GM21390 (cell line): ENCODE measurements around the gene KRTAP4-11.
"Not testable (repeated sequence)": the region's sequence is repeated elsewhere in the genome, so short reads cannot be mapped to it uniquely, and the experiment has no call there.

ENCODE experiments used
- ATAC-seq: cut with Tn5 transposase; IDR thresholded peaks from one replicate; pipeline ENCODE4 v1.9.1; 2021; ENCODE audit not compliant: unreplicated experiment

Gene KRTAP4-11

DNA sequence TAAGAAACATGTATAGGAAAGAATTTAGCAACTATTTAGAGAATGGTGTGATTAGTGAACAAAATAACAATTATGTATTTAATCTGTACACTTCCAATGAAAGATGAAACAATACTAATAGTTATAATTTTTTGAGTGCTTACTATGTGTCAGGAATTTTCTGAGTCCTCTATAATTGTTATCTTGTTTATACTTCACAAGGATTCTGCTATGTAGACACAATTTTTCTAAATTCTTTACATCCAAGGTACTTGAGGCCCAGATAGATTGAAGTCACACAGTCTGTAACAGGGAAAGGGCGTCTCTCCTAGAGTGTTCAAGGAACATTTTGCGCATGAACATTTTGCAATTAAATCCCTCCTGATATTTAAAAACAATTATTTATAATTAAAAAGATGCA, 6.9 kb upstream of the KRTAP4-11 start:
- ATAC-seq = no peak

DNA sequence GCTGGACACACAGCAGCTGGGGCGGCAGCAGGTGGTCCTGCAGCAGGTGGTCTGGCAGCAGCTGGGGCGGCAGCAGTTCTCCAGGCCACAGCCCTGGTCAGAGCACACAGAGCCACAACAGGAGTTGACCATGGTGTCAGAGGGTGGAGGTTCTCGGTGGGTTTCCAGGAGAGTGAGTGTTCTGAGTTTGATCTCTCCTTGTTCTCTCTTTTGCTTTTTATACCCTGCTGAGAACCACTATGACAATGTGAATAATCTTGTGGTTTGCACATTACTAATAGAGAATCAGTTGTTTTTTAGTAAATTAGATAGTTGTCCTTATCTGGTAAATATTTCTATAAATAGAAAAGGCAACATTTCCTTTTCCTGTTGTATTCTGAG, 5.8 kb upstream of the KRTAP4-11 start, which contains the start of gene KRTAP4-12:
Gene KRTAP4-12 (minus strand): TSS at position 192 of the 381 bp plus-strand sequence. CDS start 60 bp downstream, at position 132.
- not testable (repeated sequence) for ATAC-seq

DNA sequence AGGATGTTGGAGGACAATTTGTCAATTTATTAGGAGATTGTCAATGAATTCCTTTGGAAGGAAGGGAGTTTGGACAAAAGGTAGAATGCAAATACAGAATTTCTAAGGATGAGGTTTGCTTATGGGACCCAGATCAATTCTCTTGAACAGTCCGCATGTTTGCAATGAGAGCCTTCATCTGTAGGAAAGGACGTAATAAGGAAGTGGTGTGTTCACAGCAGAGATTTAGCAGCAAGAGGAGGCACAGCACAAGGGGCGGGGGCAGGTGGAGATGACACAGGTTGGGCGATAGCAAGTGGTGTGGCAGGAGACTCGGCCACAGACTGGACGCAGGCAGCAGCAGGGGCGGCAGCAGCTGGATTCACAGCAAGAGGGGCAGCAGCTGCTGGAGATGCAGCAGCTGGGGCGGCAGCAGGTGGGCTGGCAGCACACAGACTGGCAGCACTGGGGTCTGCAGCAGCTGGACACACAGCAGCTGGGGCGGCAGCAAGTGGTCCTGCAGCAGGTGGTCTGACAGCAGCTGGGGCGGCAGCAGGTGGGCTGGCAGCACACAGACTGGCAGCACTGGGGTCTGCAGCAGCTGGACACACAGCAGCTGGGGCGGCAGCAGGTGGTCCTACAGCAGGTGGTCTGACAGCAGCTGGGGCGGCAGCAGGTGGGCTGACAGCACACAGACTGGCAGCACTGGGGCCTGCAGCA, 5.3 kb upstream of the KRTAP4-11 start:
- not testable (repeated sequence) for ATAC-seq

DNA sequence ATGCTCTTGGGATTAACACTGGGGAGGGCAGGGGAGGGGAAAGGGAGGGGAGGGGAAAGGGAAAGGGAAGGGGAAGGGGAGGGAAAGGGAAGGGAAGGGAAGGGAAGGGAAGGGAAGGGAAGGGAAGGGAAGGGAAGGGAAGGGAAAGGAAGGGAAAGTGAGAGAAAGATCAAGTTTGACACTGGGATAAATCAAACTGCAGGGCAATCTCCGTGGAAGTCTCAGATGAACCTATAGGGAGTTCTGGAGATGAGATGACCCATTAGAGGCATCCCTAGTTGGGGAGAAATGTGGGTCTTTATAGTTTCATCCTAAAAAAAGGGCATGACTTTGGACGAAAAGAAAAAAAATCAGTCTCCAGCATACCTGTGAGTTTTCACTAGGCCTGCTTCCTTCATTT, 3.6 kb upstream of the KRTAP4-11 start:
- no peak for ATAC-seq

DNA sequence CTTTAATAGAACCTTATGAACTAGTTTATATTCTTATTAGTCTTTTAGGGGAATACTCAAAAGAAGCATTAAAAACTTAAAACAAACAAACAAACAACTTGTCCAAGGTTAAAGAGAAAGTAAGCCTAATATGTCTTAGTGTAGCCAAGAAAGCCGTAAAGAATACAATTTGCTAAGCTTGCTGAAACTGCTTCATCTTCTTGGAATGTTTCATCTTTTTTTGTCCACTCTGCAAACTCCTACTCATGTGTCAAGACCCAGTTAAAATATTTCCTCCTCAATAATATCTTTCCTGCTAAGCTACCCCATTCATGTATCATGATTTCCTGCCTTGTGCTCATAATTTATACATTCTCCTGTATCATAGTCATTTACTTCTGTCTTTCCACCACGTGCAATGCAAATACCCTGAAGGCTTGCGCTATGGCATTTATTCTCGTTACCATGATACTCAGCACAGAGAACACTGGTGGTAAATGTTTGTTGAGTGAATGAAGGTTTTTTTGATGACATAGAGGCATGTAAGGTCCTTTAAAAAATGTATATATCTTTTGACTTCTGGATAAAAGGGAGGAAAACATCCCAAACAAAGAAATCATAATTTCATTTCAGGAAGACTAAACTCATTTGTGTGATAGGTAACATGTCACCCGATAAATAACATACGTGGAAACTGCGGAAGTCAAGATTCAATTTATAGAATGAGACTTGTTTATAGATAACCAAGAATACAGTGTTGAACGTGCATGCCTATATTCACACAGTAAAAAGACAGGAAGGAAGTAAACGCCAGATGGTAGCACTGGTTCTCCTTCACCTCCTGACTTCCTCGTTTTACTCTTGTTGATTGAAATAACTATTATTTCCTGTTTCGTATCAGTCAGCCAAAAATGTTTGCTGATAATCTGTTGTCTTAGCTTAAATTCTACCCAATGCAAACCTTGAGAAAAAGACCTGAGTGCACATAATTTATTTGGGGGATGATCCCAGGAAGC, 1.8 kb upstream of the KRTAP4-11 start:
- ATAC-seq = not testable (repeated sequence)

DNA sequence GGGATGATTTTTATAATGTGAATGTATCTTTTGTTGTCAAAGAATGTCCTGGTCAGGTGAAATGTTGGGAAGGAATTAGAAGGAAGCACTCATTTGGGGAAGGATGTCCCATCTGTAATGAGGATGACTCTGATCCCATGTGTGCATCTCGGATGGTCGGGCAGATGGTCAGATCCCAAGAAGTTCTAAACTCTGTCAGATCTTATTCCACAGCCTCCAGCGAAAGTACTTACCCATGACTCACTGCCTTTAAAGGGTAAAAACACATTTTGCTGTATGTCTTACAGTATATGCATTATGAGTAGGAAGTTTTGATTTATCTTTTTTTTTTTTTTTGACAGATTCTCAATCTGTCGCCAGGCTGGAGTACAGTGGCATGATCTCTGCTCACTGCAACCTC, 548 bp upstream of the KRTAP4-11 start:
- no peak for ATAC-seq

DNA sequence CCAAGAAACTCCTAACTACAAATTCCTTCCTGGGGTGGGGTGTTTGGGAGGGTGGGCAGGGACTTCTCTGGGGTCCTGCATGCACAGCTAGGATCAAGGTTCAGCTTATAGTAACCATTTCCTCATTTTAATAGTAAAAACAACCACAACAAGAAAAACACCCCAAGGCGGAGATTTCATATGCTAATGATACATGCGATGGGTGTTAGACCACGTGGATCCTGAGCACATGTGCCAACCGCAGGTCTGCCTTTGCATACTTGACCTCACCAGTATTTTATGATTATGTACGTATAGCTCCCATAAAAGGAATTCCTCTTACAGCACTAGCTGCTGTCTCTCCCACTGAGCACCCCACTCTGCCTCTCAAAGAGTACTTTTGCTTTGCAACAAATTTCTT, 1.9 kb downstream of the KRTAP4-11 start:
- ATAC-seq = no peak

DNA sequence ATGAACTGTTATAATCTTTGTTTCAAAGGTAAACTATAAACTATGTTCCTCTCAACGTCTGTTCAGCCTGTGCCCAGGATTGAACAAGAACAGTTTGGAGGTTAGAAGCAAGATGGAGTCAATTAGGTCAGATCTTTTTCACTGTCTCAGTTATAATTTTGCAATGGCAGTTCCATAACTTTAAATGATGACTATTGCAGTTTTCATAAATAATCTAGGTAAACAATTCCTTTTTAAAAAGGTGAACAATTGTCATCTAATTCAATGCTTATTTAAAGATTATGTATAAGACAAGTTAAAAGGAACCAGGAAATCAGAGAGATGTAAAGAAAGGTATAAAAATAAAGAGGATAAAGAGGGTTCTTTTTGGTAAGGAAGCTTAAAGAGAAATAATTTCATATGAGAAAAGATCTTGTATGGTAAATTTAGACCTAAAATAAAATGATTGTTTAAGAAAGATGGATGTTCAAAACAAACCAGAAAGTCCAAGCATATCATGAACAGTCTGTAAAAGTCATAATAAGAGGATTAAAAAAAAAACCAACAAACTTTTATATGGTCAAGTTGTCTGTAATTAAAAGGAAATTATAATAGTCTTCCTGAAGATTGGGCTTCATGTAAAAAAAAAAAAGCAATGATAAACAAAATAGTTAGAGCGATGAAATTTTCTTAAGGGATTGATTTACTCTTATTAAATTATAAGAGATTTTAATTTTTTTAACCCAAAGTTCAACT, 6.9 kb downstream of the KRTAP4-11 start:
- ATAC-seq = no peak

DNA sequence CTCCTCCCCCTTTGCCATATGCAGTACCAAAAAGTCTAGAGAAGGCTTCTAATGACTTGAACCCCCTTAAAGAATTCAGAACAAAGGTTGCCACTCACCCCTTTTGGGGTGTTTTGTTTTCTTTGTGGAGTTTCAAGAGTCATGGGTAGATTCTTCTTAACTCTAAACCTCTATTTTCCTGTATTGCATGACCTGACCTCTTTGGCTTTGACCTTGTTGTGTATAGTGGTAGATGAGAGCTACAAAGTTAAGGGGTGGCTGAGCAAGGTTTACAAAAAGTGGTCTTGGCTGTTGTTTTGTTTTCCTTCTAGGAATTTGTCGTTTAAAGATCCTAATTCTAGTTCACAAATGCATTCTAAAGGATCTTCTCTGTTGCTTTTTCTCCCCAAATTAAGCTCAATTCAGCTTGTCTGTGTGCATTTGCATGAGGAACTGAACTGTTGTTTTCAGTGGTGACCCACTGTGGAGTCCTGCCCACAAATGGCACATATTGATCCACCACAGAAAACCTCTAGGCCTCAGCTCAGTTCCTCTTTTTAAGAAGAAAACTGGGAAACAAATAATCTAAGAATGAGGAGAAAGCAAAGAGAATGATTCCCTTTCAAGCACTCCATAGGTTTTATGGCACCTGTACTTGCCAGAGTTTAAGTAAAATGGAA, 9.3 kb downstream of the KRTAP4-11 start:
- not testable (repeated sequence) for ATAC-seq

DNA sequence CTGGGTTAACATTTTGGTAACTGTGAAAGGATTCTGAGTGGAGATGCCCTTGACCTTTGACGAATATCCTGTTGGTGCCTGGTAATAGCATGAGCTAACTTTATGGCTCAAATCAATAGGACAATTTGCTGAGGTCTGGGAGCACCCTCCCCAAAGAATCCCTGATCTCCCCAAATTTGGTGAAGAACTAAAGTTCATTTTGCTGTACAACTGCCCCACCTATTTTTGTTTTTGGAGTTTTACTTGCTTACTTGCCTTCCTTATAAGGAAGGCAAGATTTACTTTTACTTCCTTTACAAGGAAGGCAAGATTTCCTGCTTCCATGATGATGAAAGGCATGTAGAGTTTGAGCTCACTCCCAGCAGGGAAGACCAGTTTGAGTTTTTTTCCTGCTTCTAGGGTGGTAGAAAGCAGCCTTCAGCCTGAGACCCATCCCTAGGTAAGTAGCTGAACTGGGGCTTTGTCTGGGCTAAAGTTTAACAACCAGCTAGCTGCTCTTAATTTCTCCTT, 10.2 kb downstream of the KRTAP4-11 start:
- no peak for ATAC-seq

DNA sequence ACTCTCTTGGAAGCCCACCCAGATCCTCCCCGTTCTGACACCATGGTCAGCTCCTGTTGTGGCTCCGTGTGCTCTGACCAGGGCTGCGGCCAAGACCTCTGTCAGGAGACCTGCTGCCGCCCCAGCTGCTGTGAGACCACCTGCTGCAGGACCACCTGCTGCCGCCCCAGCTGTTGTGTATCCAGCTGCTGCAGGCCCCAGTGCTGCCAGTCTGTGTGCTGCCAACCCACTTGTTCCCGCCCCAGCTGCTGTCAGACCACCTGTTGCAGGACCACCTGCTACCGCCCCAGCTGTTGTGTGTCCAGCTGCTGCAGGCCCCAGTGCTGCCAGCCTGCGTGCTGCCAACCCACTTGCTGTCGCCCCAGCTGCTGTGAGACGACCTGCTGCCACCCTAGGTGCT, 12.8 kb downstream of the KRTAP4-11 start, which contains the start of gene KRTAP4-9:
Gene KRTAP4-9 (plus strand): TSS at position 43 of the 400 bp plus-strand sequence. CDS start 0 bp downstream, at position 43.
- ATAC-seq = not testable (repeated sequence)

DNA sequence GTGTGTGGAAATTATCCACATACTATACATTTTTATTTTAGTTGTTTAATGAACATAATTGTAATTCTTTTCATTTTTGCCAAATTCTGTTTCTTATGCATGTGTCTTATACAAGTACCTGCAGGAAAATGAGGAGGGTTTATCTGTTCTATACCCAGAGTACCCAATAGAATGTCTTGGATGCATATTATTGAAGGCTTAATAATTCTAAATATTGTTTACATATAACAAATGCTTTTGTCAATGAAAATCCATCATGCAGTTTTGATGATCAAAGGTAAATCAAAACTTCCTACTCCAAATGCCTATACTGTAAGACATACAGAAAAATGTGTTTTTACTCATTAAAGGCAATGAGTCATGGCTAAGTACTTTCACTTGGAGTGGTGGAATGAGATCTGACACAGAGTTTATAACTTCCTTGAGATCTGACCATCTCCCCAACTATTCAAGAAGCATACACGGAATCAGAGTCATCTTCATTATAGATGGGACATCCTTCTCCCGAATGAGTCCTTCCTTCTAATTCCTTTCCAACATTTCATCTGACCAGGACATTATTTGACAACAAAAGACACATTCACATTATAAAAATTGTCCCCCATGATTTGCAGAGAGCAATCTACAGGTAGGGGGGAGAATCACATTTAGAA, 13.7 kb downstream of the KRTAP4-11 start:
- not testable (repeated sequence) for ATAC-seq

DNA sequence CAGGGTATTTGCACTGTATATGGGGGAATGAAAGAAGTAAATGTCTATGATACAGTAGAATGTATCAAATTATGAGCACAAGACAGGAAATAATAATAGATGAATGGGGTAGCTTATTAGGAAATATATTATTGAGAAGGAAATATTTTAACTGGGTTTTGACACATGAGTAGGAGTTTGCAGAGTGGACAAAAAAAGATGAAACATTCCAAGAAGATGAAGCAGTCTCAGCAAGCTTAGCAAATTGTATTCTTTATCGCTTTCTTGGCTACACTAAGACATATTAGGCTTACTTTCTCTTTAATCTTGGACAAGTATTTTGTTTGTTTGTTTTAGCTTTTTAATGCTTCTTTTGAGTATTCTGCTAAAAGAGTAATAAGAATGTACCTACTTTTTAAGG, 14.3 kb downstream of the KRTAP4-11 start:
- ATAC-seq = no peak

DNA sequence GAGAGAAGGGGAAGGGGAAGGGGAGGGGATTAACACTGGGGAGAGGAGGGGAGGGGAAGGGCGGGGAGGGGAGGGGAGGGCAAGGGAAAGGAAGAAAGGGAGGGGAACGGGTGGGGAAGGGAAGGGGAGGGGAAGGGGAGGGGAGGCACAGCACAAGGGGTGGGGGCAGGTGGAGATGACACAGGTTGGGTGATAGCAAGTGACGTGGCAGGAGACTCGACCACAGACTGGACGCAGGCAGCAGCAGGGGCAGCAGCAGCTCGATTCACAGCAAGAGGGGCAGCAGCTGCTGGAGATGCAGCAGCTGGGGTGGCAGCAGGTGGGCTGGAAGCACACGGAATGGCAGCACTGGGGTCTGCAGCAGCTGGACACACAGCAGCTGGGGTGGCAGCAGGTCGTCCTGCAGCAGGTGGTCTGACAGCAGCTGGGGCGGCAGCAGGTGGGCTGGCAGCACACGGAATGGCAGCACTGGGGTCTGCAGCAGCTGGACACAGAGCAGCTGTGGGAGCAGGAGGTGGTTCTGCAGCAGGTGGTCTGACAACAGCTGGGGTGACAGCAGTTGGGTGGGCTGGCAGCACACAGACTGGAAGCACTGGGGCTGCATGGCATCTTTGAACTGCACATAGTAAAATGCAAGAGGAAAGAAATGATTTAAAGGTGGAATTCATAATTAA, 16.4 kb downstream of the KRTAP4-11 start, which contains the start of gene KRTAP4-16:
Gene KRTAP4-16 (minus strand): TSS at position 624 of the 674 bp plus-strand sequence. CDS start 0 bp downstream, at position 624.
- no peak for ATAC-seq

DNA sequence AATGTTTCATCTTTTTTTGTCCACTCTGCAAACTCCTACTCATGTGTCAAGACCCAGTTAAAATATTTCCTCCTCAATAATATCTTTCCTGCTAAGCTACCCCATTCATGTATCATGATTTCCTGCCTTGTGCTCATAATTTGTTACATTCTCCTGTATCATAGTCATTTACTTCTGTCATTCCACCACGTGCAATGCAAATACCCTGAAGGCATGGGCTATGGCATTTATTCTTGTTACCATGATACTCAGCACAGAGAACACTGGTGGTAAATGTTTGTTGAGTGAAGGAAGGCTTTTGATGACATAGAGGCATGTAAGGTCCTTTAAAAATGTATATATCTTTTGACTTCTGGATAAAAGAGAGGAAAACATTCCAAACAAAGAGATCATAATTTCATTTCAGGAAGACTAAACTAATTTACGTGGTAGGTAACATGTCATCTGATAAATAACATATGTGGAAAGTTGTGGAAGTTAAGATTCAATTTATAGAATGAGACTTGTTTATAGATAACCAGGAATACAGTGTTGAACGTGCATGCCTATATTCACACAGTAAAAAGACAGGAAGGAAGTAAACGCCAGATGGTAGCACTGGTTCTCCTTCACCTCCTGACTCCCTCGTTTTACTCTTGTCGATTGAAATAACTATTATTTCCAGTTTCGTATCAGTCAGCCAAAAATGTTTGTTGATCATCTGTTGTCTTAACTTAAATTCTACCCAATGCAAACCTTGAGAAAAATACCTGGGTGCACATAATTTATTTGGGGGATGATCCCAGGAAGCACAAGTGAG, 18.3 kb downstream of the KRTAP4-11 start:
- not testable (repeated sequence) for ATAC-seq

DNA sequence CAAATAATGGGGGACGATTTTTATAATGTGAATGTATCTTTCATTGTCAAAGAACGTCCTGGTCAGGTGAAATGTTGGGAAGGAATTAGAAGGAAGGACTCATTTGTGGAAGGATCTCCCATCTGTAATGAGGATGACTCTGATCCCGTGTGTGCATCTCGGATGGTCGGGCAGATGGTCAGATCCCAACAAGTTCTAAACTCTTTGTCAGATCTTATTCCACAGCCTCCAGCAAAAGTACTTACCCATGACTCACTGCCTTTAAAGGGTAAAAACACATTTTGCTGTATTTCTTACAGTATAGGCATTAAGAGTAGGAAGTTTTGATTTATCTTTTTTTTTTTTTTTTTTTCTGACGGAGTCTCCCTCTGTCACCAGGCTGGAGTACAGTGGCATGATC, 19.7 kb downstream of the KRTAP4-11 start:
- no peak for ATAC-seq

DNA sequence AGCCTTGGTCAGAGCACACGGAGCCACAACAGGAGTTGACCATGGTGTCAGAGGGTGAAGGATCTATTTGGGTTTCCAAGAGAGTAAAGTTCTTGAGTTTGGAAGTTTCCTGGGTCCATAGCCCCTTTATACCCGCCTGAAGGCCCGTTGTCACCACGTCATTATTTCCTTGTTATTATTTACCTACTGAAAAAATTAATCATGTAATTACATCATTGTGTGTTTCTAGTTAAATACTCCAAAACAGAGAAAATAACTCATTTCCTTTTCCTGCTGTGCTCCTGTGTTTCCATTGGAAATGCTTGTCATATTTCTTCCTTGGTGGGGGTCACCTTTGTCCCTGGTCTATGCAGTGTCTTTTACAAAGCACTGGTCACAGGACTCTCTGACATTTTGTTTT, 20.1 kb downstream of the KRTAP4-11 start, which contains the start of gene KRTAP4-8:
Gene KRTAP4-8 (minus strand): TSS at position 101 of the 400 bp plus-strand sequence. CDS start 58 bp downstream, at position 43.
- no peak for ATAC-seq

DNA sequence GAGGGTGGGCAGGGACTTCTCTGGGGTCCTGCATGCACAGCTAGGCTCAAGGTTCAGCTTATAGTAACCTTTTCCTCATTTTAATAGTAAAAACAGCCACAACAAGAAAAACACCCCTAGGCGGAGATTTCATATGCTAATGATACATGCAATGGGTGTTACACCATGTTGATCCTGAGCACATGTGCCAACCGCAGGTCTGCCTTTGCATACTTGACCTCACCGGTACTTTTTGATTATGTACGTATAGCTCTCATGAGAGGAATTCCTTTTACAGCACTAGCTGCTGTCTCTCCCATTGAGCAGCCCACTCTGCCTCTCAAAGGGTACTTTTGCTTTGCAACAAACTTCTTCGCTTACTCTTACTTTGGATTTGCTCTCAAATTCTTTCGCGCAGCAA, 22.1 kb downstream of the KRTAP4-11 start:
- ATAC-seq = no peak
